HEK293T (cell line): ENCODE measurements around the gene PLET1.

Experiments used
- CTCF ChIA-PET: fragments of 350-600 bp; formaldehyde crosslinking; extraction: SDS; loops from one replicate; lab custom pipeline; 2021; ENCODE audit warnings: antibody characterized with exemption, inconsistent platforms; lab: Yijun Ruan, JAX
- POLR2A ChIA-PET: fragments of 350-600 bp; formaldehyde crosslinking; extraction: SDS; loops from one replicate; lab custom pipeline; 2020; ENCODE audit warnings: antibody characterized with exemption, inconsistent platforms; lab: Yijun Ruan, JAX
- DNase-seq: peaks from one replicate; pipeline ENCODE4 v3.0.0; 2012; ENCODE audit warnings: mixed read lengths; ENCODE audit errors: extremely low spot score
- ARNT ChIP-seq: fragments of 450-650 bp; IDR thresholded peaks from 2 replicates; pipeline ENCODE4 v1.6.1; 2017; ENCODE audit warnings: mild to moderate bottlenecking
- BHLHE40 ChIP-seq: fragments of 450-650 bp; IDR thresholded peaks from 2 replicates; pipeline ENCODE4 v1.6.1; 2016; ENCODE audit warnings: mild to moderate bottlenecking, moderate library complexity, borderline replicate concordance
- CTBP1 ChIP-seq: fragments of 450-650 bp; IDR thresholded peaks from 2 replicates; pipeline ENCODE4 v1.6.1; 2016; ENCODE audit warnings: borderline replicate concordance
- ELF4 ChIP-seq: fragments of 450-650 bp; IDR thresholded peaks from 2 replicates; pipeline ENCODE4 v1.6.1; 2017; ENCODE audit warnings: antibody characterized with exemption
- FOXA1 ChIP-seq: fragments of 450-650 bp; IDR thresholded peaks from 2 replicates; pipeline ENCODE4 v1.6.1; 2016; ENCODE audit warnings: mild to moderate bottlenecking
- FOXK2 ChIP-seq: fragments of 450-650 bp; IDR thresholded peaks from 2 replicates; pipeline ENCODE4 v1.6.1; 2016; ENCODE audit warnings: mild to moderate bottlenecking
- FOXM1 ChIP-seq: fragments of 450-650 bp; IDR thresholded peaks from 2 replicates; pipeline ENCODE4 v1.6.1; 2017; ENCODE audit warnings: mild to moderate bottlenecking, borderline replicate concordance
- HDGF ChIP-seq: fragments of 450-650 bp; IDR thresholded peaks from 2 replicates; pipeline ENCODE4 v1.6.1; 2017; ENCODE audit warnings: antibody characterized with exemption, borderline replicate concordance
- L3MBTL2 ChIP-seq: fragments of 450-650 bp; conservative IDR thresholded peaks from 2 replicates; pipeline ENCODE4 v1.6.1; 2016; ENCODE audit warnings: mild to moderate bottlenecking
- LEF1 ChIP-seq: fragments of 450-650 bp; IDR thresholded peaks from 2 replicates; pipeline ENCODE4 v1.6.1; 2017; ENCODE audit warnings: mild to moderate bottlenecking, borderline replicate concordance
- NFRKB ChIP-seq: fragments of 450-650 bp; IDR thresholded peaks from 2 replicates; pipeline ENCODE4 v1.6.1; 2016; ENCODE audit warnings: mild to moderate bottlenecking, moderate library complexity
- PKNOX1 ChIP-seq: fragments of 450-650 bp; IDR thresholded peaks from 2 replicates; pipeline ENCODE4 v1.6.1; 2016
- SP1 ChIP-seq: fragments of 450-650 bp; IDR thresholded peaks from 2 replicates; pipeline ENCODE4 v1.6.1; 2017
- SUZ12 ChIP-seq: fragments of 450-650 bp; IDR thresholded peaks from 2 replicates; pipeline ENCODE4 v1.6.1; 2016; ENCODE audit warnings: mild to moderate bottlenecking
- TARDBP ChIP-seq: fragments of 450-650 bp; IDR thresholded peaks from 2 replicates; pipeline ENCODE4 v1.6.1; 2016
- ZNF384 ChIP-seq: fragments of 450-650 bp; IDR thresholded peaks from 2 replicates; pipeline ENCODE4 v1.6.1; 2016

The PLET1 gene

GRCh38 chr11:112223754-112224532 lies 36.7 kb downstream of the PLET1 start:
- POLR2A ChIA-PET, result no interaction called here
- no peak for DNase-seq
- CTCF ChIA-PET, result interaction anchor here (2.0 kb wide), 1 partner anchor 56 kb away, joined by 17 read pairs; no protein-coding TSS in a partner anchor
- TF ChIP-seq ZNF384, result no peak
- TF ChIP-seq BHLHE40, result no peak
- TF ChIP-seq FOXA1, result no peak
- no peak for TF ChIP-seq SP1
- TF ChIP-seq HDGF, result no peak

DNA sequence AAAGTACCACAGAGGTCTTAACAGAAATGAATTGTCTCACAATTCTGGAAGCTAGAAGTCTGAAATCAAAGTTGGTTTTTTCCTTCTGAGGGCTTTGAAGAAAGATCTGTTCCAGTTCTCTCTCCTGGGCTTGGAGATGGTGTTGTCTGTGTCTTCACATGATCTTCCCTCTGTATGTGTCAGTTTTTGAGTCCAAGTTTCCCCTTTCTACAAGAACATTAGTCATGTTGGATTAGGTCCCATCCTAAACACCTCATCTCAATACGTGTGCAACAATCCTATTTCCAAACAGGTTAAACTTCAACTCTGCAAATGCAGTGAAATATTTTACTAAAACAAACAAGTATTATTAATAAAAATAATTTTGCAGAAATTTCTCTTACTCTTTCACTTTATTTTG lies 37.5 kb downstream of the PLET1 start:
- ChIA-PET POLR2A (no interaction called here), CTCF (interaction anchor here (1.1 to 2.0 kb wide), 2 partner anchors 48 to 57 kb away, joined by 3 to 17 read pairs; partner anchors contain the start of gene BCO2)
- no peak for DNase-seq
- TF ChIP-seq TARDBP (no peak), SP1 (no peak), ARNT (no peak), FOXK2 (no peak), ELF4 (no peak), CTBP1 (no peak), L3MBTL2 (no peak), PKNOX1 (no peak), HDGF (no peak), FOXM1 (no peak), NFRKB (no peak), FOXA1 (no peak), SUZ12 (no peak), BHLHE40 (no peak), LEF1 (no peak), ZNF384 (no peak)

DNA sequence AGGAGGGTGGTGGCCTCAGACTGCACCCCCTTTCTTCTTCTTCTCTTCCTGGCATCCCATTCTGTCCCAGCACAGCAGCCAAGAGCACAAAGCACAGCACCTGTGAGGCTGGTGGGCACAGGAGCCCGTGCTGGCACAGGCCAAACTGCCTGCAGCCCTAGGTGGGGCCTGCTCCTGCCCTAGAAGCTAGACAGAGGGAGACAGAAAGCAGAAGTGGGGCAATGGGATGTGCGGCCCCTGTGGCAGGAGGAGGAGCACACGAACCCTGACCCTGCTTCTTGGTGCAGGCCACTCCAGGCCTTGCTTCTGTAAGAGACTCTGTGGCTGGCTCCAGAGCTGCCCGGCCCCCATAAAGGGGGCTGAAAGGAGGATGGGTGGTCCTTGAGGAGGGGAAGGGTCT lies 38.4 kb downstream of the PLET1 start:
- no peak for DNase-seq
- POLR2A ChIA-PET, result no interaction called here
- CTCF ChIA-PET, result interaction anchor here (1.1 to 2.0 kb wide), 2 partner anchors 47 to 57 kb away, joined by 3 to 17 read pairs; partner anchors contain the start of gene BCO2
- no peak for TF ChIP-seq SUZ12
- TF ChIP-seq CTBP1, result no peak
- no peak for TF ChIP-seq SP1
- TF ChIP-seq BHLHE40, result no peak
- no peak for TF ChIP-seq ZNF384
- no peak for TF ChIP-seq L3MBTL2
- TF ChIP-seq TARDBP, result no peak
- no peak for TF ChIP-seq PKNOX1
- TF ChIP-seq FOXA1, result no peak

DNA sequence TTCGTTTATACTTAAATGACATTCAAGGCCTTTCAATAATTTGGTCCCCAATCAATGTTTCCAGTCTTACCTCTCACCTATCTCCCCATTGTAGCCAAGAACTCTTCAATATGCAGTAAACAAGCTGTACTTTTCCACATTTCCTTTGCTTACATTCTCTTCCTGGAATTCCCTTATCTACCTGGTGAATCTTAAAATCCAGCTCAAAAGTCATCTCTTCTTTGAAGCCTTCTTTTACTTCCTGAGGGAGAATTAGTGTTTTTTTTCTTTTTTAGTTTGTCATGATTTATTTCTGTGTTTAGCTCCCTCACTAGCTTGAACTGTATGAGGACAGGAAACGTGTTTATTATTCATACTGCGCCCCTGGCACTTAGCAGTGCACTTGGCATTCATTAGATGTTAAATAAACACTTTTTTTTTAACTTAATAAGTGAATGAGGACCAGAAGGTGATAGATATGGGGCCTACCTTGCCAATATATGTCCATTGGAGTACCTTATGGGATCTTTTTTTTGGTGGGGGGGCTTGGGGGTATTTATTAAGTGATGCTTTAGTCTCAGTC lies 39.3 kb downstream of the PLET1 start:
- TF ChIP-seq TARDBP (no peak), LEF1 (no peak), BHLHE40 (no peak), NFRKB (no peak), FOXK2 (no peak), SUZ12 (no peak), PKNOX1 (no peak), FOXA1 (no peak)
- CTCF ChIA-PET, result interaction anchor here (0.8 to 1.6 kb wide), 3 partner anchors 59 to 278 kb away, joined by 4 to 7 read pairs (median 7); no protein-coding TSS in a partner anchor
- POLR2A ChIA-PET, result interaction anchor here (1.2 kb wide), 1 partner anchor 59 kb away, joined by 3 read pairs; no protein-coding TSS in a partner anchor
- no peak for DNase-seq

- peak; percentile 70 for DNase-seq
- no peak for TF ChIP-seq ZNF384
- 0 out of 2 replicates have a peak, but pooled peaks have one; percentile 22 for TF ChIP-seq PKNOX1
- POLR2A ChIA-PET, result no interaction called here
- CTCF ChIA-PET, result interaction anchor here (0.6 to 1.6 kb wide), 6 partner anchors 60 to 74 kb away, joined by 3 to 9 read pairs (median 4); no protein-coding TSS in a partner anchor
Observed at GRCh38 chr11:112219476-112220232, 41.0 kb downstream of the PLET1 start.
